ENCODE results near the gene TBC1D2. TPM values are rescaled to one million over a fixed set of nuclear protein-coding genes. Genes with fewer than 3 reads are reported as not detected.
"Not testable (repeated sequence)": the region's sequence is repeated elsewhere in the genome, so short reads cannot be mapped to it uniquely, and the experiment has no call there.

The TBC1D2 gene
- total RNA-seq, 1 donor from 2014 or later: 0.52 TPM

- Histone ChIP-seq H3K4me3 (ENCODE audit: low read length in 3 of 3) (no peak overlapping the region), H3K27ac (ENCODE audit: low read depth, low read length) (no peak overlapping the region), H3K9me3 (ENCODE audit: control insufficient read depth in 3 of 3, low read length in 3 of 3) (no peaks in the 10 kb centered on the region), H3K27me3 (ENCODE audit: control insufficient read depth in 3 of 3, insufficient read depth in 3 of 3, low read length in 3 of 3) (peaks cover 6 to 33% (median 13%) of the 10 kb centered on the region in 3 donors), H3K4me1 (ENCODE audit: control insufficient read depth in 3 of 3, insufficient read depth in 3 of 3, low read length in 3 of 3) (no peaks in the 10 kb centered on the region), H3K9ac (ENCODE audit: low read depth in 1 of 3, low read length in 3 of 3) (no peak overlapping the region), H3K36me3 (ENCODE audit: control insufficient read depth in 3 of 3, insufficient read depth in 3 of 3, low read length in 3 of 3) (no peaks in the 10 kb centered on the region)
These were observed 21.5 kb upstream of the TBC1D2 start for GRCh38 chr9:98276907-98277469.

GRCh38 chr9:98275159-98275558 lies 19.7 kb upstream of the TBC1D2 start:
- Histone ChIP-seq H3K36me3 (ENCODE audit: control insufficient read depth in 3 of 3, insufficient read depth in 3 of 3, low read length in 3 of 3) (no peaks in the 10 kb centered on the region), H3K27ac (ENCODE audit: low read depth, low read length) (no peak overlapping the region), H3K4me1 (ENCODE audit: control insufficient read depth in 3 of 3, insufficient read depth in 3 of 3, low read length in 3 of 3) (no peaks in the 10 kb centered on the region), H3K9me3 (ENCODE audit: control insufficient read depth in 3 of 3, low read length in 3 of 3) (no peaks in the 10 kb centered on the region), H3K27me3 (ENCODE audit: control insufficient read depth in 3 of 3, insufficient read depth in 3 of 3, low read length in 3 of 3) (peaks cover 4 to 34% (median 15%) of the 10 kb centered on the region in 3 donors), H3K9ac (ENCODE audit: low read depth in 1 of 3, low read length in 3 of 3) (no peak overlapping the region), H3K4me3 (ENCODE audit: low read length in 3 of 3) (no peak overlapping the region)

- Histone ChIP-seq H3K36me3 (ENCODE audit: control insufficient read depth in 3 of 3, insufficient read depth in 3 of 3, low read length in 3 of 3) (no peaks in the 10 kb centered on the region), H3K4me3 (ENCODE audit: low read length in 3 of 3) (no peak overlapping the region), H3K4me1 (ENCODE audit: control insufficient read depth in 3 of 3, insufficient read depth in 3 of 3, low read length in 3 of 3) (no peaks in the 10 kb centered on the region), H3K9me3 (ENCODE audit: control insufficient read depth in 3 of 3, low read length in 3 of 3) (no peaks in the 10 kb centered on the region), H3K9ac (ENCODE audit: low read depth in 1 of 3, low read length in 3 of 3) (no peak overlapping the region), H3K27me3 (ENCODE audit: control insufficient read depth in 3 of 3, insufficient read depth in 3 of 3, low read length in 3 of 3) (peaks cover 0 to 11% (median 6%) of the 10 kb centered on the region in 3 donors), H3K27ac (ENCODE audit: low read depth, low read length) (no peak overlapping the region)
These were observed 16.6 kb upstream of the TBC1D2 start for GRCh38 chr9:98272083-98272482.

- no peaks in the 10 kb centered on the region for H3K4me1 ChIP-seq (ENCODE audit: control insufficient read depth in 3 of 3, insufficient read depth in 3 of 3, low read length in 3 of 3)
- H3K27ac ChIP-seq (ENCODE audit: low read depth, low read length): no peak overlapping the region
- H3K9ac ChIP-seq (ENCODE audit: low read depth in 1 of 3, low read length in 3 of 3): no peak overlapping the region
- peaks cover 0 to 8% (median 6%) of the 10 kb centered on the region in 3 donors for H3K27me3 ChIP-seq (ENCODE audit: control insufficient read depth in 3 of 3, insufficient read depth in 3 of 3, low read length in 3 of 3)
- H3K36me3 ChIP-seq (ENCODE audit: control insufficient read depth in 3 of 3, insufficient read depth in 3 of 3, low read length in 3 of 3): no peaks in the 10 kb centered on the region
- H3K9me3 ChIP-seq (ENCODE audit: control insufficient read depth in 3 of 3, low read length in 3 of 3): no peaks in the 10 kb centered on the region
- no peak overlapping the region for H3K4me3 ChIP-seq (ENCODE audit: low read length in 3 of 3)
These were observed 16.0 kb upstream of the TBC1D2 start for GRCh38 chr9:98271479-98271878.

- H3K4me1 ChIP-seq (ENCODE audit: control insufficient read depth in 3 of 3, insufficient read depth in 3 of 3, low read length in 3 of 3); H3K9ac ChIP-seq (ENCODE audit: low read depth in 1 of 3, low read length in 3 of 3); H3K27me3 ChIP-seq (ENCODE audit: control insufficient read depth in 3 of 3, insufficient read depth in 3 of 3, low read length in 3 of 3); H3K4me3 ChIP-seq (ENCODE audit: low read length in 3 of 3); H3K36me3 ChIP-seq (ENCODE audit: control insufficient read depth in 3 of 3, insufficient read depth in 3 of 3, low read length in 3 of 3); H3K9me3 ChIP-seq (ENCODE audit: control insufficient read depth in 3 of 3, low read length in 3 of 3); H3K27ac ChIP-seq (ENCODE audit: low read depth, low read length): not testable (repeated sequence)
These were observed 14.8 kb upstream of the TBC1D2 start for GRCh38 chr9:98270284-98270683.

GRCh38 chr9:98269652-98270051 lies 14.2 kb upstream of the TBC1D2 start:
- not testable (repeated sequence) for H3K36me3 ChIP-seq (ENCODE audit: control insufficient read depth in 3 of 3, insufficient read depth in 3 of 3, low read length in 3 of 3); H3K9ac ChIP-seq (ENCODE audit: low read depth in 1 of 3, low read length in 3 of 3); H3K4me3 ChIP-seq (ENCODE audit: low read length in 3 of 3); H3K4me1 ChIP-seq (ENCODE audit: control insufficient read depth in 3 of 3, insufficient read depth in 3 of 3, low read length in 3 of 3); H3K27ac ChIP-seq (ENCODE audit: low read depth, low read length); H3K9me3 ChIP-seq (ENCODE audit: control insufficient read depth in 3 of 3, low read length in 3 of 3); H3K27me3 ChIP-seq (ENCODE audit: control insufficient read depth in 3 of 3, insufficient read depth in 3 of 3, low read length in 3 of 3)

GRCh38 chr9:98267556-98267955 lies 12.1 kb upstream of the TBC1D2 start:
- not testable (repeated sequence) for H3K9me3 ChIP-seq (ENCODE audit: control insufficient read depth in 3 of 3, low read length in 3 of 3); H3K36me3 ChIP-seq (ENCODE audit: control insufficient read depth in 3 of 3, insufficient read depth in 3 of 3, low read length in 3 of 3); H3K9ac ChIP-seq (ENCODE audit: low read depth in 1 of 3, low read length in 3 of 3); H3K4me3 ChIP-seq (ENCODE audit: low read length in 3 of 3); H3K27ac ChIP-seq (ENCODE audit: low read depth, low read length); H3K4me1 ChIP-seq (ENCODE audit: control insufficient read depth in 3 of 3, insufficient read depth in 3 of 3, low read length in 3 of 3); H3K27me3 ChIP-seq (ENCODE audit: control insufficient read depth in 3 of 3, insufficient read depth in 3 of 3, low read length in 3 of 3)

- Histone ChIP-seq H3K36me3 (ENCODE audit: control insufficient read depth in 3 of 3, insufficient read depth in 3 of 3, low read length in 3 of 3) (no peaks in the 10 kb centered on the region), H3K9me3 (ENCODE audit: control insufficient read depth in 3 of 3, low read length in 3 of 3) (no peaks in the 10 kb centered on the region), H3K9ac (ENCODE audit: low read depth in 1 of 3, low read length in 3 of 3) (no peak overlapping the region), H3K4me3 (ENCODE audit: low read length in 3 of 3) (no peak overlapping the region), H3K27ac (ENCODE audit: low read depth, low read length) (no peak overlapping the region), H3K27me3 (ENCODE audit: control insufficient read depth in 3 of 3, insufficient read depth in 3 of 3, low read length in 3 of 3) (no peaks in the 10 kb centered on the region), H3K4me1 (ENCODE audit: control insufficient read depth in 3 of 3, insufficient read depth in 3 of 3, low read length in 3 of 3) (no peaks in the 10 kb centered on the region)
These were observed 9.1 kb upstream of the TBC1D2 start for GRCh38 chr9:98264516-98264915.

- H3K9ac ChIP-seq (ENCODE audit: low read depth in 1 of 3, low read length in 3 of 3): no peak overlapping the region
- H3K4me1 ChIP-seq (ENCODE audit: control insufficient read depth in 3 of 3, insufficient read depth in 3 of 3, low read length in 3 of 3): no peaks in the 10 kb centered on the region
- no peaks in the 10 kb centered on the region for H3K9me3 ChIP-seq (ENCODE audit: control insufficient read depth in 3 of 3, low read length in 3 of 3)
- H3K27ac ChIP-seq (ENCODE audit: low read depth, low read length): no peak overlapping the region
- H3K36me3 ChIP-seq (ENCODE audit: control insufficient read depth in 3 of 3, insufficient read depth in 3 of 3, low read length in 3 of 3): no peaks in the 10 kb centered on the region
- H3K4me3 ChIP-seq (ENCODE audit: low read length in 3 of 3): no peak overlapping the region
- no peaks in the 10 kb centered on the region for H3K27me3 ChIP-seq (ENCODE audit: control insufficient read depth in 3 of 3, insufficient read depth in 3 of 3, low read length in 3 of 3)
These were observed 8.3 kb upstream of the TBC1D2 start for GRCh38 chr9:98263482-98264357.

- H3K27me3 ChIP-seq (ENCODE audit: control insufficient read depth in 3 of 3, insufficient read depth in 3 of 3, low read length in 3 of 3): no peaks in the 10 kb centered on the region
- no peaks in the 10 kb centered on the region for H3K4me1 ChIP-seq (ENCODE audit: control insufficient read depth in 3 of 3, insufficient read depth in 3 of 3, low read length in 3 of 3)
- no peaks in the 10 kb centered on the region for H3K36me3 ChIP-seq (ENCODE audit: control insufficient read depth in 3 of 3, insufficient read depth in 3 of 3, low read length in 3 of 3)
- no peak overlapping the region for H3K27ac ChIP-seq (ENCODE audit: low read depth, low read length)
- H3K9me3 ChIP-seq (ENCODE audit: control insufficient read depth in 3 of 3, low read length in 3 of 3): no peaks in the 10 kb centered on the region
- H3K4me3 ChIP-seq (ENCODE audit: low read length in 3 of 3): no peak overlapping the region
- H3K9ac ChIP-seq (ENCODE audit: low read depth in 1 of 3, low read length in 3 of 3): no peak overlapping the region
These were observed 7.6 kb upstream of the TBC1D2 start for GRCh38 chr9:98263080-98263479.
